Adipocyte (in vitro differentiated cells): ENCODE measurements around the gene MCEMP1.

Source experiments
- DNase-seq: peaks from one replicate; pipeline ENCODE4 v3.0.0-alpha.2; 2015; ENCODE audit warnings: low read depth
- H3K27me3 ChIP-seq: replicated peaks from 2 replicates; pipeline ENCODE4 v1.7.0; 2013; ENCODE audit warnings: mild to moderate bottlenecking, low read length, moderate library complexity; ENCODE audit not compliant: control insufficient read depth, insufficient read depth
- H3K36me3 ChIP-seq: 2 replicates; pipeline ENCODE4 v1.7.0; 2013; ENCODE audit warnings: low read length, mild to moderate bottlenecking, moderate library complexity; ENCODE audit not compliant: control insufficient read depth, insufficient read depth, severe bottlenecking
- H3K4me1 ChIP-seq: 2 replicates; pipeline ENCODE4 v1.7.0; 2013; ENCODE audit warnings: mild to moderate bottlenecking, low read length, moderate library complexity; ENCODE audit not compliant: control insufficient read depth, insufficient read depth
- H3K4me3 ChIP-seq: 2 replicates; pipeline ENCODE4 v1.7.0; 2013; ENCODE audit warnings: mild to moderate bottlenecking, low read length, moderate library complexity
- H3K9ac ChIP-seq: 2 replicates; pipeline ENCODE4 v1.7.0; 2013; ENCODE audit warnings: mild to moderate bottlenecking, low read length, moderate library complexity
- H3K9me3 ChIP-seq: 2 replicates; pipeline ENCODE4 v1.7.0; 2013; ENCODE audit warnings: mild to moderate bottlenecking, low read length, moderate library complexity; ENCODE audit not compliant: control insufficient read depth

MCEMP1 gene

GRCh38 chr19:7690779-7691258 lies 13.9 kb downstream of the MCEMP1 start:
- H3K4me3 ChIP-seq, result no peak overlapping the region
- no peaks in the 10 kb centered on the region for H3K36me3 ChIP-seq
- no peaks in the 10 kb centered on the region for H3K4me1 ChIP-seq
- no peak overlapping the region for H3K9ac ChIP-seq
- peaks cover 14% of the 10 kb centered on the region for H3K27me3 ChIP-seq
- no peak for DNase-seq
- H3K9me3 ChIP-seq, result peaks cover 8% of the 10 kb centered on the region

GRCh38 chr19:7691497-7691896 lies 14.6 kb downstream of the MCEMP1 start:
- Histone ChIP-seq H3K9me3 (peaks cover 8% of the 10 kb centered on the region), H3K4me1 (no peaks in the 10 kb centered on the region), H3K4me3 (no peak overlapping the region), H3K36me3 (no peaks in the 10 kb centered on the region), H3K9ac (no peak overlapping the region), H3K27me3 (peaks cover 18% of the 10 kb centered on the region)
- DNase-seq, result no peak

- no peak overlapping the region for H3K4me3 ChIP-seq
- H3K9ac ChIP-seq, result no peak overlapping the region
- no peak for DNase-seq
- no peaks in the 10 kb centered on the region for H3K36me3 ChIP-seq
- no peaks in the 10 kb centered on the region for H3K4me1 ChIP-seq
- H3K27me3 ChIP-seq, result peaks cover 26% of the 10 kb centered on the region
- peaks cover 8% of the 10 kb centered on the region for H3K9me3 ChIP-seq
These were observed 15.7 kb downstream of the MCEMP1 start for GRCh38 chr19:7692417-7693088.

GRCh38 chr19:7694499-7694898 lies 17.6 kb downstream of the MCEMP1 start:
- Histone ChIP-seq H3K9ac (no peak overlapping the region), H3K4me3 (no peak overlapping the region), H3K9me3 (peaks cover 8% of the 10 kb centered on the region), H3K27me3 (peaks cover 44% of the 10 kb centered on the region), H3K4me1 (no peaks in the 10 kb centered on the region), H3K36me3 (no peaks in the 10 kb centered on the region)
- no peak for DNase-seq

- H3K9me3 ChIP-seq, result no peaks in the 10 kb centered on the region
- H3K9ac ChIP-seq, result no peak overlapping the region
- peaks cover 50% of the 10 kb centered on the region for H3K27me3 ChIP-seq
- no peak for DNase-seq
- no peaks in the 10 kb centered on the region for H3K36me3 ChIP-seq
- no peak overlapping the region for H3K4me3 ChIP-seq
- no peaks in the 10 kb centered on the region for H3K4me1 ChIP-seq
These were observed 20.9 kb downstream of the MCEMP1 start for GRCh38 chr19:7697721-7698287.

- no peaks in the 10 kb centered on the region for H3K4me1 ChIP-seq
These were observed 21.7 kb downstream of the MCEMP1 start for GRCh38 chr19:7698583-7698982.

GRCh38 chr19:7699003-7699402 lies 22.1 kb downstream of the MCEMP1 start:
- H3K9ac ChIP-seq, result no peak overlapping the region
- H3K36me3 ChIP-seq, result no peaks in the 10 kb centered on the region
- peaks cover 54% of the 10 kb centered on the region for H3K27me3 ChIP-seq
- no peaks in the 10 kb centered on the region for H3K9me3 ChIP-seq
- DNase-seq, result no peak
- H3K4me3 ChIP-seq, result no peak overlapping the region
- H3K4me1 ChIP-seq, result no peaks in the 10 kb centered on the region

More at GRCh38 chr19:7698583-7698982, 21.7 kb downstream of the MCEMP1 start:
- Histone ChIP-seq H3K9me3 (no peaks in the 10 kb centered on the region), H3K27me3 (peaks cover 54% of the 10 kb centered on the region), H3K36me3 (no peaks in the 10 kb centered on the region), H3K9ac (no peak overlapping the region), H3K4me3 (no peak overlapping the region)
- no peak for DNase-seq

GRCh38 chr19:7699417-7700401 lies 22.8 kb downstream of the MCEMP1 start:
- DNase-seq, result no peak
- H3K9ac ChIP-seq, result no peak overlapping the region
- H3K36me3 ChIP-seq, result no peaks in the 10 kb centered on the region
- H3K27me3 ChIP-seq, result peaks cover 53% of the 10 kb centered on the region
- H3K9me3 ChIP-seq, result no peaks in the 10 kb centered on the region
- no peak overlapping the region for H3K4me3 ChIP-seq
- H3K4me1 ChIP-seq, result no peaks in the 10 kb centered on the region

GRCh38 chr19:7701049-7701653 lies 24.3 kb downstream of the MCEMP1 start:
- Histone ChIP-seq H3K4me3 (no peak overlapping the region), H3K9ac (no peak overlapping the region), H3K9me3 (no peaks in the 10 kb centered on the region), H3K36me3 (no peaks in the 10 kb centered on the region), H3K27me3 (peaks cover 53% of the 10 kb centered on the region), H3K4me1 (no peaks in the 10 kb centered on the region)
- DNase-seq, result no peak

- no peak for DNase-seq
- Histone ChIP-seq H3K9ac (no peak within 1 kb of the TSS), H3K27me3 (peaks cover 54% of the 10 kb centered on the region), H3K36me3 (no peaks in the 10 kb centered on the region), H3K9me3 (no peaks in the 10 kb centered on the region), H3K4me3 (no peak within 1 kb of the TSS), H3K4me1 (no peaks in the 10 kb centered on the region)
These were observed 25.0 kb downstream of the MCEMP1 start, which contains the start of gene FCER2 for GRCh38 chr19:7701654-7702457. Gene FCER2, minus strand, starts transcription at chr19:7702131. Its CDS starts 2,371 bp downstream, at chr19:7699760.
